Measurements from ENCODE around the gene ADAMTS14. TPM values are rescaled to one million over a fixed set of nuclear protein-coding genes. Genes with fewer than 3 reads are reported as not detected.

Gene ADAMTS14
- total RNA-seq, 1 donor from 2014 or later: 19.4 TPM

- H3K36me3 Mint-ChIP-seq (ENCODE audit: low read depth, unreplicated experiment): no peaks in the 10 kb centered on the region
- Histone ChIP-seq H3K27ac (ENCODE audit: low read depth, low read length) (no peak overlapping the region), H3K79me2 (ENCODE audit: insufficient read depth, low read length) (no peaks in the 10 kb centered on the region), H3K9me3 (ENCODE audit: insufficient read depth, low read depth, low read length) (no peaks in the 10 kb centered on the region), H3K4me3 (ENCODE audit: insufficient read depth, low read depth, low read length) (no peak overlapping the region), H3K36me3 (ENCODE audit: insufficient read depth, low read length) (no peaks in the 10 kb centered on the region), H3K9ac (ENCODE audit: low read length) (no peak overlapping the region), H3K4me1 (ENCODE audit: insufficient read depth, low read length) (no peaks in the 10 kb centered on the region), H3K27me3 (ENCODE audit: insufficient read depth, low read length) (peaks cover 3% of the 10 kb centered on the region), H3K4me2 (ENCODE audit: low read length) (no peak overlapping the region), H2AFZ (ENCODE audit: low read depth, low read length) (no peak overlapping the region), H4K20me1 (ENCODE audit: insufficient read depth, low read length) (no peaks in the 10 kb centered on the region)
- no peak for TF ChIP-seq EZH2 (IDR thresholded peaks at IDR 0.05; ENCODE audit: insufficient read depth, low read length)
- TF ChIP-seq, protein P1, sequence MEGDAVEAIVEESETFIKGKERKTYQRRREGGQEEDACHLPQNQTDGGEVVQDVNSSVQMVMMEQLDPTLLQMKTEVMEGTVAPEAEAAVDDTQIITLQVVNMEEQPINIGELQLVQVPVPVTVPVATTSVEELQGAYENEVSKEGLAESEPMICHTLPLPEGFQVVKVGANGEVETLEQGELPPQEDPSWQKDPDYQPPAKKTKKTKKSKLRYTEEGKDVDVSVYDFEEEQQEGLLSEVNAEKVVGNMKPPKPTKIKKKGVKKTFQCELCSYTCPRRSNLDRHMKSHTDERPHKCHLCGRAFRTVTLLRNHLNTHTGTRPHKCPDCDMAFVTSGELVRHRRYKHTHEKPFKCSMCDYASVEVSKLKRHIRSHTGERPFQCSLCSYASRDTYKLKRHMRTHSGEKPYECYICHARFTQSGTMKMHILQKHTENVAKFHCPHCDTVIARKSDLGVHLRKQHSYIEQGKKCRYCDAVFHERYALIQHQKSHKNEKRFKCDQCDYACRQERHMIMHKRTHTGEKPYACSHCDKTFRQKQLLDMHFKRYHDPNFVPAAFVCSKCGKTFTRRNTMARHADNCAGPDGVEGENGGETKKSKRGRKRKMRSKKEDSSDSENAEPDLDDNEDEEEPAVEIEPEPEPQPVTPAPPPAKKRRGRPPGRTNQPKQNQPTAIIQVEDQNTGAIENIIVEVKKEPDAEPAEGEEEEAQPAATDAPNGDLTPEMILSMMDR (IDR thresholded peaks at IDR 0.05; ENCODE audit: insufficient read depth, low read depth, low read length): no peak
- peaks cover 20% of the 10 kb centered on the region for H3K27me3 Mint-ChIP-seq (ENCODE audit: low read depth, unreplicated experiment)
- no peak overlapping the region for H3K27ac Mint-ChIP-seq (ENCODE audit: unreplicated experiment)
- FAIRE-seq (no peak), DNase-seq (ENCODE audit: low read depth) (no peak)
- H3K4me3 Mint-ChIP-seq (ENCODE audit: unreplicated experiment): no peak overlapping the region
- H3K4me1 Mint-ChIP-seq (ENCODE audit: low read depth, unreplicated experiment): no peaks in the 10 kb centered on the region
- peaks cover 4% of the 10 kb centered on the region for H3K9me3 Mint-ChIP-seq (ENCODE audit: unreplicated experiment)
These were observed 100.3 kb downstream of the ADAMTS14 start for GRCh38 chr10:70772627-70773026.

GRCh38 chr10:70773461-70773860 is 101.2 kb downstream of the ADAMTS14 start:
- no peak overlapping the region for H3K4me3 ChIP-seq (ENCODE audit: insufficient read depth, low read depth, low read length)
- Mint-ChIP-seq H3K27me3 (ENCODE audit: low read depth, unreplicated experiment) (peaks cover 27% of the 10 kb centered on the region), H3K27ac (ENCODE audit: unreplicated experiment) (no peak overlapping the region), H3K4me3 (ENCODE audit: unreplicated experiment) (no peak overlapping the region), H3K4me1 (ENCODE audit: low read depth, unreplicated experiment) (no peaks in the 10 kb centered on the region), H3K9me3 (ENCODE audit: unreplicated experiment) (peaks cover 4% of the 10 kb centered on the region), H3K36me3 (ENCODE audit: low read depth, unreplicated experiment) (no peaks in the 10 kb centered on the region)
- no peak for TF ChIP-seq EZH2 (IDR thresholded peaks at IDR 0.05; ENCODE audit: insufficient read depth, low read length)
- TF ChIP-seq, protein P1 (IDR thresholded peaks at IDR 0.05; ENCODE audit: insufficient read depth, low read depth, low read length): no peak
- H3K27ac ChIP-seq (ENCODE audit: low read depth, low read length): no peak overlapping the region
- H3K9ac ChIP-seq (ENCODE audit: low read length): no peak overlapping the region
- no peaks in the 10 kb centered on the region for H3K79me2 ChIP-seq (ENCODE audit: insufficient read depth, low read length)
- H3K36me3 ChIP-seq (ENCODE audit: insufficient read depth, low read length): no peaks in the 10 kb centered on the region
- no peak for FAIRE-seq
- no peak for DNase-seq (ENCODE audit: low read depth)
- peaks cover 3% of the 10 kb centered on the region for H3K27me3 ChIP-seq (ENCODE audit: insufficient read depth, low read length)
- H4K20me1 ChIP-seq (ENCODE audit: insufficient read depth, low read length): no peaks in the 10 kb centered on the region
- no peak overlapping the region for H3K4me2 ChIP-seq (ENCODE audit: low read length)
- no peaks in the 10 kb centered on the region for H3K9me3 ChIP-seq (ENCODE audit: insufficient read depth, low read depth, low read length)
- no peaks in the 10 kb centered on the region for H3K4me1 ChIP-seq (ENCODE audit: insufficient read depth, low read length)
- H2AFZ ChIP-seq (ENCODE audit: low read depth, low read length): no peak overlapping the region

- Histone ChIP-seq H3K4me3 (ENCODE audit: insufficient read depth, low read depth, low read length) (no peak overlapping the region), H3K27me3 (ENCODE audit: insufficient read depth, low read length) (peaks cover 3% of the 10 kb centered on the region), H3K9ac (ENCODE audit: low read length) (no peak overlapping the region), H2AFZ (ENCODE audit: low read depth, low read length) (no peak overlapping the region), H3K79me2 (ENCODE audit: insufficient read depth, low read length) (no peaks in the 10 kb centered on the region), H3K9me3 (ENCODE audit: insufficient read depth, low read depth, low read length) (no peaks in the 10 kb centered on the region), H3K36me3 (ENCODE audit: insufficient read depth, low read length) (no peaks in the 10 kb centered on the region), H3K4me2 (ENCODE audit: low read length) (no peak overlapping the region), H3K27ac (ENCODE audit: low read depth, low read length) (no peak overlapping the region), H3K4me1 (ENCODE audit: insufficient read depth, low read length) (no peaks in the 10 kb centered on the region), H4K20me1 (ENCODE audit: insufficient read depth, low read length) (no peaks in the 10 kb centered on the region)
- Mint-ChIP-seq H3K27ac (ENCODE audit: unreplicated experiment) (no peak overlapping the region), H3K4me3 (ENCODE audit: unreplicated experiment) (no peak overlapping the region), H3K9me3 (ENCODE audit: unreplicated experiment) (peaks cover 4% of the 10 kb centered on the region), H3K36me3 (ENCODE audit: low read depth, unreplicated experiment) (no peaks in the 10 kb centered on the region), H3K27me3 (ENCODE audit: low read depth, unreplicated experiment) (peaks cover 32% of the 10 kb centered on the region), H3K4me1 (ENCODE audit: low read depth, unreplicated experiment) (no peaks in the 10 kb centered on the region)
- TF ChIP-seq EZH2 (IDR thresholded peaks at IDR 0.05; ENCODE audit: insufficient read depth, low read length): no peak
- TF ChIP-seq, protein P1 (IDR thresholded peaks at IDR 0.05; ENCODE audit: insufficient read depth, low read depth, low read length): no peak
- FAIRE-seq: no peak
- no peak for DNase-seq (ENCODE audit: low read depth)
These were observed 101.9 kb downstream of the ADAMTS14 start for GRCh38 chr10:70773965-70774809.

Data from astrocyte (in vitro differentiated cells and primary cell).